GM06990 (cell line): Measurements from ENCODE around the gene TMEM38A.
"Not testable (repeated sequence)": the region's sequence is repeated elsewhere in the genome, so short reads cannot be mapped to it uniquely, and the experiment has no call there.

ENCODE experiments used
- DNase-seq: peaks from one replicate; pipeline ENCODE4 v3.0.0-alpha.2; 2011; ENCODE audit not compliant: insufficient read length; ENCODE audit errors: extremely low read depth
- H3K27me3 ChIP-seq: replicated peaks from 2 replicates; pipeline ENCODE4 v1.6.0; 2011; ENCODE audit warnings: low read length; ENCODE audit not compliant: control insufficient read depth, insufficient read depth
- H3K36me3 ChIP-seq: 2 replicates; pipeline ENCODE4 v1.5.1; 2011; ENCODE audit warnings: low read length; ENCODE audit not compliant: control insufficient read depth, insufficient read depth
- H3K4me3 ChIP-seq: replicated peaks from 2 replicates; pipeline ENCODE4 v1.5.1; 2011; ENCODE audit warnings: low read depth, mild to moderate bottlenecking, control low read depth, low read length
- CTCF ChIP-seq: IDR thresholded peaks from 2 replicates; pipeline ENCODE4 v1.5.1; 2011; ENCODE audit warnings: low read length, control low read depth, mild to moderate bottlenecking, inconsistent platforms; ENCODE audit not compliant: insufficient read depth, poor library complexity, severe bottlenecking

The TMEM38A gene

GRCh38 chr19:16703677-16704076, 42.7 kb downstream of the TMEM38A start:
- Histone ChIP-seq H3K27me3 (no peaks in the 10 kb centered on the region), H3K4me3 (no peak overlapping the region), H3K36me3 (no peaks in the 10 kb centered on the region)
- no peak for TF ChIP-seq CTCF
- no peak for DNase-seq

GRCh38 chr19:16710870-16711269, 49.9 kb downstream of the TMEM38A start:
- DNase-seq, H3K4me3 ChIP-seq, H3K36me3 ChIP-seq, H3K27me3 ChIP-seq: not testable (repeated sequence)

GRCh38 chr19:16712295-16712694, 51.4 kb downstream of the TMEM38A start:
- not testable (repeated sequence) for H3K4me3 ChIP-seq, DNase-seq, H3K36me3 ChIP-seq, H3K27me3 ChIP-seq

- no peaks in the 10 kb centered on the region for H3K27me3 ChIP-seq
- DNase-seq: peak; percentile 54
- peak; percentile 90 for TF ChIP-seq CTCF
- no peaks in the 10 kb centered on the region for H3K36me3 ChIP-seq
- no peak overlapping the region for H3K4me3 ChIP-seq
Measured at GRCh38 chr19:16714702-16715287, 53.9 kb downstream of the TMEM38A start.

- Histone ChIP-seq H3K27me3 (no peaks in the 10 kb centered on the region), H3K4me3 (no peak overlapping the region), H3K36me3 (no peaks in the 10 kb centered on the region)
- DNase-seq: no peak
- TF ChIP-seq CTCF: no peak
Measured at GRCh38 chr19:16715611-16716010, 54.7 kb downstream of the TMEM38A start.

- no peak for DNase-seq
- Histone ChIP-seq H3K4me3 (no peak overlapping the region), H3K27me3 (no peaks in the 10 kb centered on the region), H3K36me3 (no peaks in the 10 kb centered on the region)
- no peak for TF ChIP-seq CTCF
Measured at GRCh38 chr19:16721051-16721450, 60.1 kb downstream of the TMEM38A start.

- Histone ChIP-seq H3K4me3 (no peak overlapping the region), H3K36me3 (no peaks in the 10 kb centered on the region), H3K27me3 (no peaks in the 10 kb centered on the region)
- no peak for DNase-seq
- no peak for TF ChIP-seq CTCF
Measured at GRCh38 chr19:16722591-16722990, 61.7 kb downstream of the TMEM38A start.
